ENCODE results near the gene CFH.

DNA sequence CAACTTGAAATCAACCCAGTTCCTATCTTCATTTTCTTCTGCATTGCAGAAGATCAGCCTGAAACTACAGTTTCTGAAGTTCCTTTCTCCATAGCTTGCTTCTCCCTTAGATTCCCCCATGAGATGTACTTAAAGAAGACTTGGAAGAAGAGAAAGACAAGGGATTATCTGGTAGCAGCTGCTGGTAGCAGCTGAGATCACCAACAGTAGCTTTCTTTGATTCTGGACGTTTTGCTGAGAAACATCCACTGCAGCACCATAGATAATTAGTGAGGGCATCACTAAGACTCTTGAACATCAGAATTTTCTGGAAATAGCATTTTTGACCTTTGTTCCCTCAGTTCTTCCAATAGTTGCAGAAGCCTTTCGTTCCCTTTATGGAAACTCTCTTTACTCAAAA is 122.3 kb downstream of the CFH start:
- TF ChIP-seq, protein P1, sequence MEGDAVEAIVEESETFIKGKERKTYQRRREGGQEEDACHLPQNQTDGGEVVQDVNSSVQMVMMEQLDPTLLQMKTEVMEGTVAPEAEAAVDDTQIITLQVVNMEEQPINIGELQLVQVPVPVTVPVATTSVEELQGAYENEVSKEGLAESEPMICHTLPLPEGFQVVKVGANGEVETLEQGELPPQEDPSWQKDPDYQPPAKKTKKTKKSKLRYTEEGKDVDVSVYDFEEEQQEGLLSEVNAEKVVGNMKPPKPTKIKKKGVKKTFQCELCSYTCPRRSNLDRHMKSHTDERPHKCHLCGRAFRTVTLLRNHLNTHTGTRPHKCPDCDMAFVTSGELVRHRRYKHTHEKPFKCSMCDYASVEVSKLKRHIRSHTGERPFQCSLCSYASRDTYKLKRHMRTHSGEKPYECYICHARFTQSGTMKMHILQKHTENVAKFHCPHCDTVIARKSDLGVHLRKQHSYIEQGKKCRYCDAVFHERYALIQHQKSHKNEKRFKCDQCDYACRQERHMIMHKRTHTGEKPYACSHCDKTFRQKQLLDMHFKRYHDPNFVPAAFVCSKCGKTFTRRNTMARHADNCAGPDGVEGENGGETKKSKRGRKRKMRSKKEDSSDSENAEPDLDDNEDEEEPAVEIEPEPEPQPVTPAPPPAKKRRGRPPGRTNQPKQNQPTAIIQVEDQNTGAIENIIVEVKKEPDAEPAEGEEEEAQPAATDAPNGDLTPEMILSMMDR (IDR thresholded peaks at IDR 0.05) = no peak
- no peak for TF ChIP-seq POLR2AphosphoS5 (IDR thresholded peaks at IDR 0.05; ENCODE audit: insufficient read depth in 1 of 2, low read depth in 1 of 2)
